Retinal pigment epithelial cell (primary cell): ENCODE results near the gene TCFL5.

Experiments used
- DNase-seq: peaks from one replicate; pipeline ENCODE4 v3.0.0-alpha.2; 2010; ENCODE audit warnings: low read depth
- H3K4me3 ChIP-seq: 2 replicates; pipeline ENCODE4 v1.5.1; 2011; ENCODE audit warnings: mild to moderate bottlenecking, low read length, control low read depth, moderate library complexity
- CTCF ChIP-seq: conservative IDR thresholded peaks from 2 replicates; pipeline ENCODE4 v1.5.1; 2011; ENCODE audit warnings: low read depth, low read length, control low read depth, inconsistent platforms

The TCFL5 gene

DNA sequence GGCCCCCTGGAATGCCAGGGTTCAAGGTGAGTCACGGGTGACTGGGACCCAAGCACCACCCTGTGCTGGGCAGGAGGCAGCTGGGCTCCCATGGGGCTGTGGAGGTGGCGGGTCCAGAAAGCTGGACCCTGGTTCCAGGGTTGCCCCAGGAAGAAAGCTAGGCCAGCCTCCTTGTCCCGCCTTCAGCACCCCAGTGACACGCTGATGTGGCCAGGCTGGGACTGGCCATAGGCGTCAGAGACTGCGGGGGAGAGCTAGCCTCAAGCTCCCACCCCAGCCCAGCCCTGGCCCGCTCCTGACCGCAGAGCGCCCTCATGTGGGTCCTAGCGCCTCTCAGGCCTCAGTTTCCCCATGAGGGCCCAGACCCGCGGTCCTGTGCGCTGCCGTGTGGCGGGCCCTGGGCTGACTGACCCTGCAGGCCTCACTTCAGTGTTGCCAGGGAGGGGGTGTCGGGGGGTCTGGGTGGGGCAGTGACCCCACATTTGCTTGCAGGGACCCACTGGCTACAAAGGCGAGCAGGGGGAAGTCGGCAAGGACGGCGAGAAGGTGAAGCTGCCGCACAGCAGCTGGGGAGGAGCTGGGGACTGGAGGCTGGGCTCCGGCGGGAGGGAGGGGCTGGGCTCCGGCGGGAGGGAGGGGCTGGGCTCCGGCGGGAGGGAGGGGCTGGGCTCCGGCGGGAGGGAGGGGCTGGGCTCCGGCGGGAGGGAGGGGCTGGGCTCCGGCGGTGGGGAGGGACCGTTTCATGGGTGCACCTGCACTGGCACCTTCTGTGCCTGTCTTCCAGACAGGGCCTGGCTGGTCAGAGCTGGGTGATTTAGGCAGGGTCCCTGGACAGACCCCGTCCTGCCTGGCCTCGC is 36.9 kb downstream of the TCFL5 start:
- TF ChIP-seq CTCF = no peak
- H3K4me3 ChIP-seq = no peak overlapping the region
- DNase-seq = no peak

DNA sequence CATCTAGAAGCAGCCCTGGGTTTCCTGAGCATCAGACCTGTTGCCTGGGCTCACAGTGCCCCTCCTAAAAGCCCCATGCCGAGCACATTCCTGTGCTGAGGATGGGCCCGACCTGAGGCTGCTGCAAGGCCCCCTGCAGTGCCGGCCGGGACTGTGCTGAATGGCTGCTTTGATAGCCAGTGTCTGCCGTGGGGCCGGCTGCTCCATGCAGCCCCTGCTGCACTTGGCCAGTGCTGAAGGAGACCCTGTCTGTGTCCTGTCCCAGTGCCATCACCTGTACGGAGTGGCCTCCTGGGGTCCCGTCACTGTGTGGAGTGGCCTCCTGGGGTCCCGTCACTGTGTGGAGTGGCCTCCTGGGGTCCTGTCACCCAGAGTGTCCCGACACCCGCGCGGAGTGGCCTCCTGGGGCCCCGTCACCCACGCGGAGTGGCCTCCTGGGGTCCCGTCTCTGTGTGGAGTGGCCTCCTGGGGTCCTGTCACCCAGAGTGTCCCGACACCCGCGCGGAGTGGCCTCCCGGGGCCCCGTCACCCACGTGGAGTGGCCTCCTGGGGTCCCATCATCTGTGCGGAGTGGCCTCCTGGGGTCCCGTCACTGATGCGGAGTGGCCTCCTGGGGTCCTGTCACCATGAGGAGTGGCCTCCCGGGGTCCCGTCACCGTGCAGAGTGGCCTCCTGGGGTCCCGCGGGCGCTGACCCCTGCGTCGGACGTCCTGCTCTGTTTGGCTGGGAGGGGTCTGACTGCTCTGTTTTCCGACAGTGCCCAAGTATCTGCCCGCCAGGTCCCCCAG is 37.7 kb downstream of the TCFL5 start:
- TF ChIP-seq CTCF = no peak
- no peak for DNase-seq
- no peak overlapping the region for H3K4me3 ChIP-seq

DNA sequence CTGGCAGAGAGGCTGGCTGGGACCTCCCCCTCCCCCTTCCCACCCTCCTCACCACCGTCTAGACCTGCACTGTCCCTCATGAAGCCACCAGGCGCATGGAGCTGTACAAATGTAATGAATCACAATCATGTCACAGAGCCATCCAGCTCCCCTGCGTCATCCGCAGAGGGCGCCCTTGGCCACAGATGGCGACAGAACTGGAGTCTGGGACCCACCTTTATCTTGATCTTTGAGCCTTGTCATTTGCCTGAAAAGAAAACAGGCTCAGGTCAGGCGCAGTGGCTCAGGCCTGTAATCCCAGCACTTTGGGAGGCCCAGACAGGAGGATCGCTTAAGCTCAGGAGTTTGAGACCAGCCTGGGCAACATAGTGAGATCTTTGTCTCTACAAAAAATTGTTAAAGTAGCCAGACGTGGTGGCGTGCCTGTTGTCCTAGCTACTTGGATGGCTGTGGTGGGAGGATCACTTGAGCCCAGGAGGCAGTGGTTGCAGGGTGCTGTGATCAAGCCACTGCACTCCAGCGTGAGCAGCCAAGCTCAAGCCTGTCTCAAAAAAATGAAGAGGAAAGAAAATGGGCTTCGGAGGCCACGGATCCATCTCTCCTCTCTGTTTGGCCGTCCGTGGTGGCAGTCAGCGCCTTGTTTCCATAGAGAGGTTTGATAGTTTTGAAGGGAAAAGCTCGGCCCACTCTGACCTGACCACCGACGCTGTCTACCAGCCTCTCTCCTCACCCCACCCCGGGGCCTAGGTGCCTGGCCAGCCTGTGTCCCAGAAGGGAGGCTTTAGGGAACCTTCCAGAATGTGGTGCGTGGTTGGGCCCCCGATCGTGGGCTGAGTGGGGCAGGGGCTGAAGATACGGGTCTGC is 38.6 kb downstream of the TCFL5 start:
- TF ChIP-seq CTCF = peak; percentile 44
- no peak for DNase-seq
- H3K4me3 ChIP-seq = no peak overlapping the region

- DNase-seq = no peak
- H3K4me3 ChIP-seq = no peak overlapping the region
- TF ChIP-seq CTCF = no peak
Observed at GRCh38 chr20:62822239-62822787, 39.3 kb downstream of the TCFL5 start.

DNA sequence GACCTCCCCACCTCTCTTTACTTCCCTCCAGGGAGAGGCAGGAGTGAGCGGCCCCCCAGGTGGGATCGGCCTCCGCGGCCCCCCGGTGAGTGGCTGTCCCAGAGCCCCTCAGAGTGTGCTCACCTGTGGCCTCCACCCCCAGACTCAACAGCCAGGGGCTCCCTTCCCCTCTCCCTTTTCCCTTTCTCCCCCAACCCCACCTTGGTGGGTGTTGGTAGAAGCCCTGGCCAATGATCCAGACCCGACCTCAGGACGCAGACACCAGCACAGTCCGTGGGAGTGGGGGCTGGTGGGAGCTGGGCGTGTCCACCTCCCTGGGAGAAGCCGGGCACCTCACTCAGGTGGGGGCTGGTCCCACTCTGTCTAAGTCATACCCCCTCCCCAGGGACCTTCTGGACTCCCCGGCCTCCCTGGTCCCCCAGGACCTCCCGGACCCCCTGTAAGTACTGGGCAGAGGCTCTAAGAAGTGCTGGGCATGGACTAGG is 39.9 kb downstream of the TCFL5 start:
- no peak for TF ChIP-seq CTCF
- DNase-seq = no peak
- H3K4me3 ChIP-seq = no peak overlapping the region

GRCh38 chr20:62820962-62821725 is 40.5 kb downstream of the TCFL5 start:
- no peak for TF ChIP-seq CTCF
- H3K4me3 ChIP-seq = no peak overlapping the region
- no peak for DNase-seq
